CD4-positive, CD25-positive, alpha-beta regulatory T cell (primary cell): Measurements from ENCODE around the gene SUSD4. TPM values are rescaled to one million over a fixed set of nuclear protein-coding genes. Genes with fewer than 3 reads are reported as not detected.

Experiments used
- ATAC-seq, 2 donors: fragments of 150-1000 bp; cut with Tn5 transposase; one replicate each; pipeline ENCODE4 v1.10.0; 2021; ENCODE audit warnings: low read depth in 2 of 2, moderate number of reproducible peaks in 2 of 2, moderate library complexity in 1 of 2
- DNase-seq, 3 donors: peaks; one replicate each; pipeline versions ENCODE4 v3.0.0 to v3.0.0-alpha.2; 2012 to 2022; ENCODE audit warnings: mixed read lengths in 1 of 3
- H3K27ac ChIP-seq: one replicate; pipeline ENCODE4 v1.7.0; 2013; ENCODE audit warnings: mild to moderate bottlenecking, low read length; ENCODE audit not compliant: insufficient read depth, poor library complexity, severe bottlenecking
- H3K27me3 ChIP-seq: one replicate; pipeline ENCODE4 v1.7.0; 2013; ENCODE audit warnings: low read length; ENCODE audit not compliant: control insufficient read depth, insufficient read depth
- H3K36me3 ChIP-seq: one replicate; pipeline ENCODE4 v1.7.0; 2013; ENCODE audit warnings: mild to moderate bottlenecking, low read length, moderate library complexity; ENCODE audit not compliant: control insufficient read depth, insufficient read depth
- H3K4me1 ChIP-seq: 2 replicates; pipeline ENCODE4 v1.7.0; 2013; ENCODE audit warnings: mild to moderate bottlenecking, low read length; ENCODE audit not compliant: insufficient read depth, control insufficient read depth, poor library complexity, severe bottlenecking
- H3K4me3 ChIP-seq: one replicate; pipeline ENCODE4 v1.7.0; 2013; ENCODE audit warnings: low read depth, mild to moderate bottlenecking, low read length, moderate library complexity
- H3K9me3 ChIP-seq, 2 experiments: 1 replicate in 1 of 2; 2 replicates in 1 of 2; pipeline ENCODE4 v1.7.0; 2013; ENCODE audit warnings: low read length in 2 of 2, mild to moderate bottlenecking in 1 of 2, moderate library complexity in 1 of 2; ENCODE audit not compliant: control insufficient read depth in 2 of 2
- H3K27ac Mint-ChIP-seq, 3 donors: one replicate each; pipeline ENCODE4 v1.8.0; 2020 to 2022; ENCODE audit warnings: mild to moderate bottlenecking in 3 of 3, mixed read lengths in 3 of 3, moderate library complexity in 2 of 3
- H3K27me3 Mint-ChIP-seq: one replicate; pipeline ENCODE4 v1.8.0; 2022; ENCODE audit warnings: mild to moderate bottlenecking, mixed read lengths
- H3K36me3 Mint-ChIP-seq: one replicate; pipeline ENCODE4 v1.8.0; 2020; ENCODE audit warnings: mixed read lengths
- H3K4me1 Mint-ChIP-seq, 4 donors: one replicate each; pipeline ENCODE4 v1.8.0; 2020 to 2022; ENCODE audit warnings: mixed read lengths in 4 of 4, mild to moderate bottlenecking in 1 of 4
- H3K4me3 Mint-ChIP-seq, 4 donors: one replicate each; pipeline ENCODE4 v1.8.0; 2020 to 2022; ENCODE audit warnings: mild to moderate bottlenecking in 4 of 4, mixed read lengths in 4 of 4, moderate library complexity in 3 of 4
- H3K9me3 Mint-ChIP-seq, 7 donors: one replicate each; pipeline ENCODE4 v1.8.0; 2020 to 2022; ENCODE audit warnings: mixed read lengths in 7 of 7, mild to moderate bottlenecking in 3 of 7, moderate library complexity in 2 of 7
- polyA plus RNA-seq, 4 donors: library from polyadenylated mRNA; unstranded; fragments of 300-500 nt; fragmentation: Illumina TruSeq; gene quantifications; one replicate each; pipeline ENCODE4 v1.2.3, GENCODE V29; 2021
- total RNA-seq: library from RNA; stranded (reverse); gene quantifications from one replicate; pipeline ENCODE4 v1.2.3, GENCODE V29; 2022

The SUSD4 gene
- total and polyA plus RNA-seq, 5 donors from 2014 or later, result 2.4 to 6.5 (median 5.0) TPM

GRCh38 chr1:223214261-223214807, 149.6 kb downstream of the SUSD4 start:
- Mint-ChIP-seq H3K4me1 (no peaks in the 10 kb centered on the region), H3K27me3 (no peaks in the 10 kb centered on the region), H3K36me3 (peaks cover 5% of the 10 kb centered on the region), H3K4me3 (no peak overlapping the region), H3K9me3 (peaks cover 0 to 5% (median 0%) of the 10 kb centered on the region in 7 donors), H3K27ac (no peak overlapping the region)
- Histone ChIP-seq H3K4me1 (no peaks in the 10 kb centered on the region), H3K27me3 (no peaks in the 10 kb centered on the region), H3K9me3 (peaks cover 6 to 10% of the 10 kb centered on the region in 2 experiments), H3K27ac (no peak overlapping the region), H3K4me3 (no peak overlapping the region), H3K36me3 (no peaks in the 10 kb centered on the region)
- no peak for DNase-seq
- ATAC-seq, result no peak

- DNase-seq, result no peak
- no peaks in the 10 kb centered on the region for H3K4me1 Mint-ChIP-seq
- H3K9me3 Mint-ChIP-seq, result peaks cover 0 to 1% (median 0%) of the 10 kb centered on the region in 7 donors
- H3K4me1 ChIP-seq, result no peaks in the 10 kb centered on the region
- H3K9me3 ChIP-seq, result no peaks in the 10 kb centered on the region
- no peaks in the 10 kb centered on the region for H3K36me3 Mint-ChIP-seq
- H3K27ac Mint-ChIP-seq, result no peak overlapping the region
- no peaks in the 10 kb centered on the region for H3K36me3 ChIP-seq
- no peak overlapping the region for H3K4me3 ChIP-seq
- H3K27me3 Mint-ChIP-seq, result no peaks in the 10 kb centered on the region
- no peak for ATAC-seq
- H3K27ac ChIP-seq, result no peak overlapping the region
- no peak overlapping the region for H3K4me3 Mint-ChIP-seq
- H3K27me3 ChIP-seq, result no peaks in the 10 kb centered on the region
These were observed 151.5 kb downstream of the SUSD4 start for GRCh38 chr1:223212441-223212840.

- H3K27ac ChIP-seq, result no peak overlapping the region
- no peaks in the 10 kb centered on the region for H3K36me3 Mint-ChIP-seq
- no peak overlapping the region for H3K27ac Mint-ChIP-seq
- no peaks in the 10 kb centered on the region for H3K4me1 ChIP-seq
- ATAC-seq, result no peak
- H3K4me3 Mint-ChIP-seq, result no peak overlapping the region
- no peak for DNase-seq
- peaks cover 6% of the 10 kb centered on the region for H3K27me3 Mint-ChIP-seq
- H3K9me3 Mint-ChIP-seq, result peaks cover 0 to 1% (median 0%) of the 10 kb centered on the region in 7 donors
- no peaks in the 10 kb centered on the region for H3K36me3 ChIP-seq
- H3K4me1 Mint-ChIP-seq, result no peaks in the 10 kb centered on the region
- no peak overlapping the region for H3K4me3 ChIP-seq
- no peaks in the 10 kb centered on the region for H3K27me3 ChIP-seq
- no peaks in the 10 kb centered on the region for H3K9me3 ChIP-seq
These were observed 152.5 kb downstream of the SUSD4 start for GRCh38 chr1:223211323-223211985.

GRCh38 chr1:223210788-223211120, 153.2 kb downstream of the SUSD4 start:
- ATAC-seq (no peak), DNase-seq (no peak)
- Mint-ChIP-seq H3K4me3 (no peak overlapping the region), H3K27me3 (peaks cover 6% of the 10 kb centered on the region), H3K4me1 (no peaks in the 10 kb centered on the region), H3K9me3 (peaks cover 0 to 1% (median 0%) of the 10 kb centered on the region in 7 donors), H3K27ac (no peak overlapping the region), H3K36me3 (no peaks in the 10 kb centered on the region)
- Histone ChIP-seq H3K27ac (no peak overlapping the region), H3K36me3 (no peaks in the 10 kb centered on the region), H3K27me3 (no peaks in the 10 kb centered on the region), H3K4me1 (no peaks in the 10 kb centered on the region), H3K4me3 (no peak overlapping the region), H3K9me3 (no peaks in the 10 kb centered on the region)

- H3K4me1 ChIP-seq, result no peaks in the 10 kb centered on the region
- H3K27ac ChIP-seq, result no peak overlapping the region
- Mint-ChIP-seq H3K36me3 (no peaks in the 10 kb centered on the region), H3K4me3 (no peak overlapping the region), H3K9me3 (peaks cover 0 to 1% (median 0%) of the 10 kb centered on the region in 7 donors), H3K27ac (no peak overlapping the region), H3K27me3 (peaks cover 6% of the 10 kb centered on the region), H3K4me1 (no peaks in the 10 kb centered on the region)
- no peak for ATAC-seq
- H3K36me3 ChIP-seq, result no peaks in the 10 kb centered on the region
- no peak for DNase-seq
- no peak overlapping the region for H3K4me3 ChIP-seq
- no peaks in the 10 kb centered on the region for H3K9me3 ChIP-seq
- no peaks in the 10 kb centered on the region for H3K27me3 ChIP-seq
These were observed 153.8 kb downstream of the SUSD4 start for GRCh38 chr1:223209992-223210787.

- ATAC-seq, result no peak
- H3K9me3 ChIP-seq, result no peaks in the 10 kb centered on the region
- Mint-ChIP-seq H3K27ac (no peak overlapping the region), H3K4me3 (no peak overlapping the region), H3K4me1 (no peaks in the 10 kb centered on the region), H3K9me3 (peaks cover 0 to 1% (median 0%) of the 10 kb centered on the region in 7 donors), H3K36me3 (no peaks in the 10 kb centered on the region), H3K27me3 (peaks cover 6% of the 10 kb centered on the region)
- no peaks in the 10 kb centered on the region for H3K36me3 ChIP-seq
- no peak for DNase-seq
- no peak overlapping the region for H3K4me3 ChIP-seq
- no peak overlapping the region for H3K27ac ChIP-seq
- no peaks in the 10 kb centered on the region for H3K27me3 ChIP-seq
- H3K4me1 ChIP-seq, result no peaks in the 10 kb centered on the region
These were observed 154.6 kb downstream of the SUSD4 start for GRCh38 chr1:223209293-223209898.

GRCh38 chr1:223208164-223209076, 155.6 kb downstream of the SUSD4 start:
- Mint-ChIP-seq H3K9me3 (peaks cover 0 to under 1% (median 0%) of the 10 kb centered on the region in 7 donors), H3K36me3 (no peaks in the 10 kb centered on the region), H3K27me3 (peaks cover 6% of the 10 kb centered on the region), H3K27ac (no peak overlapping the region), H3K4me1 (no peaks in the 10 kb centered on the region), H3K4me3 (no peak overlapping the region)
- Histone ChIP-seq H3K4me1 (no peaks in the 10 kb centered on the region), H3K4me3 (no peak overlapping the region), H3K9me3 (no peaks in the 10 kb centered on the region), H3K36me3 (no peaks in the 10 kb centered on the region), H3K27ac (no peak overlapping the region), H3K27me3 (no peaks in the 10 kb centered on the region)
- DNase-seq (no peak), ATAC-seq (no peak)
